Breast epithelium (tissue), 4 donors: ENCODE measurements around the gene LITAF. TPM values are rescaled to one million over a fixed set of nuclear protein-coding genes. Genes with fewer than 3 reads are reported as not detected.
A peak's percentile ranks its signal among the peaks of the same experiment; 100 is the strongest.

ENCODE experiments used
- DNase-seq, 2 donors: peaks; one replicate each; pipeline ENCODE4 v3.0.0-alpha.2; 2019; ENCODE audit warnings: low spot score in 2 of 2
- H3K27ac ChIP-seq, 2 donors: fragments of 200-600 bp; sonication (generic) in 1 of 2; one replicate each; pipeline ENCODE4 v1.5.1; 2016 to 2019; ENCODE audit warnings: mild to moderate bottlenecking in 1 of 2
- H3K27me3 ChIP-seq, 2 donors: fragments of 200-600 bp; sonication (generic) in 1 of 2; one replicate each; pipeline versions ENCODE4 v1.5.1 to v1.6.0; 2017 to 2019; ENCODE audit warnings: control low read depth in 1 of 2, mild to moderate bottlenecking in 1 of 2
- H3K36me3 ChIP-seq: fragments of 200-600 bp; one replicate; pipeline ENCODE4 v1.5.1; 2019
- H3K4me1 ChIP-seq, 2 donors: fragments of 200-600 bp; sonication (generic); one replicate each; pipeline ENCODE4 v1.5.1; 2016 to 2019; ENCODE audit warnings: control low read depth in 1 of 2
- H3K4me3 ChIP-seq, 3 donors: fragments of 200-600 bp; sonication (generic); 1 replicate in 2 of 3; 2 replicates in 1 of 3; pipeline ENCODE4 v1.5.1; 2016 to 2019; ENCODE audit warnings: mild to moderate bottlenecking in 3 of 3, moderate library complexity in 2 of 3
- H3K9me3 ChIP-seq, 2 donors: fragments of 200-600 bp; sonication (generic) in 1 of 2; one replicate each; pipeline ENCODE4 v1.5.1; 2016 to 2019; ENCODE audit warnings: control low read depth in 1 of 2
- CTCF ChIP-seq, 3 donors: fragments of 450-650 bp; IDR thresholded peaks; one replicate each; pipeline ENCODE4 v1.5.1; 2016 to 2017; ENCODE audit warnings: antibody characterized with exemption in 3 of 3, mild to moderate bottlenecking in 3 of 3, moderate library complexity in 3 of 3
- POLR2A ChIP-seq: fragments of 450-650 bp; IDR thresholded peaks from one replicate; pipeline ENCODE4 v1.6.1; 2016; ENCODE audit warnings: antibody characterized with exemption, mild to moderate bottlenecking, moderate library complexity
- POLR2AphosphoS5 ChIP-seq, 3 donors: sonication (generic); formaldehyde crosslinking; IDR thresholded peaks; one replicate each; pipeline ENCODE4 v1.6.1; 2017; ENCODE audit warnings: antibody characterized with exemption in 3 of 3
- intact Hi-C: fragments of 100-400 bp; cut with DNase I; formaldehyde crosslinking; loops from one replicate; pipeline ENCODE4 v1.15.1; 2023; ENCODE audit warnings: low total_unique reads
- total RNA-seq, 3 donors: library from RNA; depleted of rRNA; stranded (reverse); fragments of >200 nt; gene quantifications; one replicate each; pipeline ENCODE4 v1.1.0, GENCODE V29; 2016

LITAF gene
- total RNA-seq, 3 donors from 2014 or later: 50.6 to 109 (median 59.0) TPM

- no peak for DNase-seq
- Histone ChIP-seq H3K4me1 (no peaks in the 10 kb centered on the region), H3K27ac (peak overlapping the region; percentile 21 to 67), H3K4me3 (no peak overlapping the region), H3K27me3 (no peaks in the 10 kb centered on the region), H3K9me3 (no peaks in the 10 kb centered on the region), H3K36me3 (no peaks in the 10 kb centered on the region)
- intact Hi-C loops: no loop called here
- TF ChIP-seq POLR2AphosphoS5 (IDR thresholded peaks at IDR 0.05) (no peak), POLR2A (no peak), CTCF (IDR thresholded peaks at IDR 0.05) (no peak)
Observed at GRCh38 chr16:11575223-11575589, 11.5 kb downstream of the LITAF start.

GRCh38 chr16:11572301-11572995 lies 14.3 kb downstream of the LITAF start:
- Histone ChIP-seq H3K27ac (peak overlapping the region; percentile 9 to 65), H3K9me3 (no peaks in the 10 kb centered on the region), H3K27me3 (no peaks in the 10 kb centered on the region), H3K4me1 (no peaks in the 10 kb centered on the region), H3K4me3 (no peak overlapping the region), H3K36me3 (no peaks in the 10 kb centered on the region)
- intact Hi-C loops: no loop called here
- TF ChIP-seq POLR2AphosphoS5 (IDR thresholded peaks at IDR 0.05) (no peak), POLR2A (no peak), CTCF (IDR thresholded peaks at IDR 0.05) (no peak)
- DNase-seq: no peak

- peak overlapping the region; percentile 54 to 65 for H3K27ac ChIP-seq
- no peaks in the 10 kb centered on the region for H3K36me3 ChIP-seq
- no peaks in the 10 kb centered on the region for H3K9me3 ChIP-seq
- DNase-seq: no peak
- TF ChIP-seq POLR2AphosphoS5 (IDR thresholded peaks at IDR 0.05) (no peak), CTCF (IDR thresholded peaks at IDR 0.05) (no peak), POLR2A (no peak)
- no peaks in the 10 kb centered on the region for H3K4me1 ChIP-seq
- H3K27me3 ChIP-seq: no peaks in the 10 kb centered on the region
- no peak overlapping the region for H3K4me3 ChIP-seq
- intact Hi-C loops: no loop called here
Observed at GRCh38 chr16:11571549-11571948, 15.2 kb downstream of the LITAF start.

- intact Hi-C loops: no loop called here
Observed at GRCh38 chr16:11570806-11571205, 15.9 kb downstream of the LITAF start.

More at GRCh38 chr16:11570806-11571205, 15.9 kb downstream of the LITAF start:
- Histone ChIP-seq H3K27me3 (no peaks in the 10 kb centered on the region), H3K36me3 (no peaks in the 10 kb centered on the region), H3K4me3 (no peak overlapping the region), H3K4me1 (no peaks in the 10 kb centered on the region), H3K9me3 (no peaks in the 10 kb centered on the region), H3K27ac (peak overlapping the region; percentile 54 to 65)
- no peak for DNase-seq
- no peak for TF ChIP-seq CTCF (IDR thresholded peaks at IDR 0.05)
- no peak for TF ChIP-seq POLR2AphosphoS5 (IDR thresholded peaks at IDR 0.05)
- no peak for TF ChIP-seq POLR2A
